Limb (tissue), 2 donors: ENCODE data around the gene PDLIM7.
"Not testable (repeated sequence)": the region's sequence is repeated elsewhere in the genome, so short reads cannot be mapped to it uniquely, and the experiment has no call there.

Source experiments
- DNase-seq, 2 donors: peaks; one replicate each; pipeline ENCODE4 v3.0.0-alpha.2; 2016; ENCODE audit errors: extremely low spot score in 2 of 2

The PDLIM7 gene, protein sequence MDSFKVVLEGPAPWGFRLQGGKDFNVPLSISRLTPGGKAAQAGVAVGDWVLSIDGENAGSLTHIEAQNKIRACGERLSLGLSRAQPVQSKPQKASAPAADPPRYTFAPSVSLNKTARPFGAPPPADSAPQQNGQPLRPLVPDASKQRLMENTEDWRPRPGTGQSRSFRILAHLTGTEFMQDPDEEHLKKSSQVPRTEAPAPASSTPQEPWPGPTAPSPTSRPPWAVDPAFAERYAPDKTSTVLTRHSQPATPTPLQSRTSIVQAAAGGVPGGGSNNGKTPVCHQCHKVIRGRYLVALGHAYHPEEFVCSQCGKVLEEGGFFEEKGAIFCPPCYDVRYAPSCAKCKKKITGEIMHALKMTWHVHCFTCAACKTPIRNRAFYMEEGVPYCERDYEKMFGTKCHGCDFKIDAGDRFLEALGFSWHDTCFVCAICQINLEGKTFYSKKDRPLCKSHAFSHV

DNA sequence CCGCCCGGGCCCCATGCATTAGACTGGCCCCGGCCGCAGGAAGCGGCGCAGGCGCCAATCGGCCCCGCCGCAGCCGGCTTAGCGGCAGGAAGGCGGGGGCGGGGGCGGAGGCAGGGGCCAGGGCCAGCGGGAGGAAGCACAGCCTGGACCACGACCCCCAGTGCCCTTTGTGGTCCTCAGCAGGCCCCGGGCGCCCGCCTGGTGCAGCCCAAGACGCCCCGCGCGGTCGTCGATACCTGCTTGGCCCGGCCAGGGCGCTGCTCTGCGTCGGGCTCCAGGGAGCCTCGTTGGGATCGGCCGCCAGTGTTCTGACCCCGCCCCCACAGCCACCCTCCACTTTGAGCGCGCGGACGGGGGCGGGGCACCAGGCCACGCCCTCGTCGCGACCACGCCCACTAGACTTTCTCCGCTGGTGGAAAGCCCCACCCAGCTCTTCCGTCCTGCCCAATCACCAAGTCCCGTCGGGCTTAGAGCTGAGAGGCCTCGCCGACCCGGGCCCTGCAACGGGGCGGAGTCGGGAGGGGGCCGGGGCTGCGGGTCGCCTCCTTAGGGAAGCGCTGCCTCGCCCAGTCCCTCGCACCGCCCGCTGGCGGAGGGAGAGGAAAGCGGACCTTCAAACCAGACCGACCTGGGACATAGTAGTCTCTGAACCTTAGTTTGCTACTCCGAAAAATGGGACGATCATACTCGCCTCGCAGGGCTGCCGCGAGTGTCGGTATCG is at the start of gene PDLIM7:
Gene PDLIM7 (minus strand): TSS at position 313 of the 721 bp plus-strand sequence. CDS start 1,092 bp downstream, outside the sequence.
- DNase-seq = peak; percentile 97 to 98

DNA sequence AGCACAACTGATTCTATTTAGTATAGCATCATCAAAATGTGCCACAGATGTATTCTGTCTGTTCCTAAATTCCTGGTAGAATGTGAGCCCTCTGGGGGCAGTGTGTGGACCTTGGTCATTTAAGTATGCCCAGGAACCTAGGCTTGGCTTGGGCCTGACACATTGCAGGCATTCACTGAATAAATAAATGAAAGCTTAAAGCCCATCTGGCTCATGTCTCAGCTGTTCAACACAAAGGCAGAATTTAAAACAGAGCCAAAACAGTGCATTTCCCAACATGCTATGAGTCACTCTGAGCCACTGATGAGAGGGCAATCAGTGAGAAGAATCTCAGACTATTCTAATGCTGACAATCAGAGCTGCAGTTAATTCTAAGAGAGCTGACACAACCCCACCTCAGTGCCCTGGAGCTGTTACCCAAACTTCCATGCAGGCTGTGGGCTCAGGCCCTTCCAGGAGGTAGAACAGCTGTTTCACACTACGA is 48.9 kb upstream of the PDLIM7 start:
- DNase-seq = no peak

DNA sequence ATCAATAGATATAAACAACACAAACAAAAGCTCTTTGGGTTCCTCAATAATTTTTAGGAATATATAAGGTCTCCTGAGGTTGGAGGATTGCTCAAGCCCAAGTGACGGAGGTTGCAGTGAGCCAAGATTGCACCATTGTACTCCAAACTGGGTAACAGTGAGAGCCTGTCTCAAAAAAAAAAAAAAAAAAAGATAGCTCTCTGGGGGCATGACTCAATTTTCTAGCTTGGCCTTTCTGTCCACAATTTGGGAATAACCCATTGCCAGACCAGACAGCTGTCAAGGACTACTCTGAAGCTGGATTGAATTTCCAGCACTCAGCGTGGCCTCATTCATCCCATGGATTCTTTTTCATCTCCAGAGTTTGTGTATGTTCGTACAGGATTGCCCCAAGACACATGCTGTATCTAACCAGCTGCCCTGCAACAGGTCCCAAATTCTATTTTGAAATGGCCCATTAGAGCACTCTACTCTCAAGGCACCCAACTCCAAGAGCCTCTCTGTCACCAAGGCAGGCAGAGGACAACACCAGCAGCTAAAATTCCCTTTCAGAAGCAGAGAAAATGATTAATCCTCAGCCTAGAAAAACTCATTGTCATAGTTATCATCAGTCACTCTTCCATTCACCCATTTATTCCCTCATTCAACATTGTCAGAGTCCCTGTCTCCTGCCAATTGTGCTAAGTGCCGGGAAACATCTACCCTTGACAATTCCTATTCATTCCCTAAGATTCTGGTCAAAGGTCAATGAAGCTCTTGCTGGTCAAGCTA is 48.3 kb upstream of the PDLIM7 start:
- DNase-seq = peak in 1 of 2 donors; percentile 40

DNA sequence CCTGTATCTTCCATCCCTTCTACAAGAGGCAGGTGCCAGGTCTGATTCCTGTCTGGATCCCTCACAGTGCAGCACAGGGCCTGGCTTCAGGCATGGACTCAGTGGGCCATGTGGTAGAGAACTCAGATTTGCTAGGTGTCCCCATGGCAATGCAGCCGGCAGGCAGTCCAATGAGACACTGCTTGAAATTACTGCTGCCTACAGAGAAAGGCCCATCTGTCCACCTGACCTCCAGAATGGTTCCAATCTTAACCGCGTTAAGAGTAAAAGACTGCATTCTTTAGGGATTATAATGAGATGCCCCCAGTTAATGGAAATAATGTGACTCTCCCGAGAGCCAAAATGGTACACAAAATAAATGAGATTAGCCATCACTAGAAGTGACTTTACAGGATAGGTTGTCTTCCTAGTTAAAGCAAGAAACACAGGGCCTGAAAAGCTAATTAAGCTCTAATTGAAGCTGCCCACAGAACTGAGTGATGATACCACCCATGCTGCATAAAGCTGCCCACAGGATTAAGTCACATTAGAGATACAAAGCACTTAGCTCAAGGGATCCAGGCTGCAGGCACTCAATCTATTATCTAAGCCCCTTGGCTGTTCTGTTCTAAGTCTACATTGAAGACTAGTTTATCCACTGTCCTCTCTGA is 45.5 kb upstream of the PDLIM7 start:
- no peak for DNase-seq

DNA sequence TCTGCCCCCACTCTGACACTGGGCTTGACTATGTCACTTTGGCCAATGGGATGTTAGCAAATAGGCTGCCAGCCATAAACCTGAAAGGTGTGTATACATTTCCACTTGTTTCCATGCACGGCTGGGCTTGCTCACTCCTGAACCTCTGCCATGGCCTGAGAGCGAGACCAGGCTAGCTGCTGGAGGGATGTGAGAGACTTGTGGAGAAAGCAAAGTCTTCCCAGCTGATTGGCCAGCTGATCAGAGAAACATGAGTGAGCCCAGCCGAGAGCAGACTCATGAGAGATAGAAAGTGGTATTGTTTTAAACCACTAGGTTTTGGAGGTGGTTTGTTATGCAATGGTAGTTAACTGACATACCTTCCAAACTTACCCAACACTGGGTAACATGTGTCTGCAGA is 43.0 kb upstream of the PDLIM7 start:
- no peak for DNase-seq

DNA sequence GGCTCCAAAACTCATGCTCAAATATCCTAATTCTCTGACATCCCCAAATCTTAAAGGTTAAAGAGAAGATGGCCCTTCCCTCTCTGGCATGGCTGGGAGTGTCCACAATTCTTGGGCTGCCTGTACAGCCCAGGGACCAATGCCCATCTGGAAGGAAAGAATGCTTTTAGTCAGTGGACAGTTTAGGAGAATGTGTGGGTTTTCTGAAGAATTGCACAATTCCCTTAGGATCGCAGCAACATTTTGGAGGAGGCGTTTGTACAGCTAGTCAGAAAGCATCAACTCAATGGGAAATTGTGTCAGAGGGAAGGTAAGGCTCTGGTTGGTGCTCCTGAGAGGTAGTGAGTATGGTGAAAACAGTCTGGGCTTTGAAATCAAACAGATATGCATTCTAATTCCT is 42.0 kb upstream of the PDLIM7 start:
- DNase-seq = no peak

DNA sequence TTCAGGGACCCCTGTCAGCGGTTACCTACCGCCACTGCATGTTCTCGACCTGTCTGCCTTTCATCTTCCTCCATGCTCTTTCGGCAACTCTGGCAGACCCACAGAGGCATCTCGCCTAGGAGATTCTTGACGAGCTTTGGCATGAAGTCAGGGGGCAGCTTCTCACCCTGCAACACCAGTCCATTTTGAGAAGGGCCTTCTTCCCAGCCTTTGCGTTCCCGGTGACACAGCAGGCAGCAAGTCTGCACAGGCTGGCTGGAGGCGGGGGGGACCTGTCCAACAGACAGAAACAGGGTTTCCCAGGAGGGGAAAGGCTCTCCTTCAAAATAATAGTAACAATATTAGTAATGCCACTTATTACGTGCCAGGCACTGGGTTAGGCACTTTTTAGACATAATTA is 41.5 kb upstream of the PDLIM7 start:
- no peak for DNase-seq

DNA sequence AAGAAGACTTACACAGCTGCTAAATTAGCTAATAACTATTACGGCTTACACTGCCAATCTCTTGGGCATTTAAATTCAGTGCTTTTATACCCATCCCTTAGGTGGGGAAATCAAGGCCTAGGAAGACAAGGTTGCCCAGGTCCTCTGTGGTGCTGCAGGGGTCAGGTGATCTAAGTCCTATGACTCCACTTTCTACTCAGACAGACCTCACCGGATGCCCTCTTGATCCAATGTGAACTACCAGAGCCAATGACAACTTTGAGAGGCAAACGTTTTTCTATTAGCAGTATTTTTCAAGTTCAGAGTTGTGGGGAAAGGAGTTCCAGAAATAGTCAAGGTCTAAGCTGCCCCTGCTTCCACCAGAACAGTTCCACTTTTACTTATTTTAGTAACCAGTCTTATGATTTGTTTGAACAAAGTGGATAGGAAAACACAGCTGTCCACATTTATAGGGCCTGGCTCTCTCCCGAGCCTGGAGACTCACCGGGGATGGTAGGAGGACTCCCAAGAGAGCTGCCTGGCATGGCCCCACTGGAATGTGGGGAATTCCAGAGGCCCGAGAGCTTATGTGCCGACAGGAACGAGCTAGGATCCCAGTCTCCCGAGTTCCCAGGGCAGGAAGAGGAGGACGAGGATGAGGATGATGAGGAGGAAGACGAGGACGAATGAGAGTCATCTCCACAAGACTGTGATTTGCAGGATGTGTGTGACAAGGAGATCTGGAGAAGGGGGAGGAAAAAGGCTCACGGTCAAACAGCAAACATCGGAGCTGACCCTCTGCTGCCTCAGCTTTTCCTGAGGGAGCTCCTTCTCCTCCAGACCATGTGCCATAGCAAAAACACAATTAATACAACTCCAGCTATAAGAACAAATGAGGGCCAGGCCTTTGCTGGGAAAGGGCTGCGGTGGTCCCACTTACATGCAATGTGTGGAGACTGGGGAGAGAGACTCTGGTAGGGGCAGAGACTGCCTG is 40.3 kb upstream of the PDLIM7 start:
- DNase-seq = no peak

DNA sequence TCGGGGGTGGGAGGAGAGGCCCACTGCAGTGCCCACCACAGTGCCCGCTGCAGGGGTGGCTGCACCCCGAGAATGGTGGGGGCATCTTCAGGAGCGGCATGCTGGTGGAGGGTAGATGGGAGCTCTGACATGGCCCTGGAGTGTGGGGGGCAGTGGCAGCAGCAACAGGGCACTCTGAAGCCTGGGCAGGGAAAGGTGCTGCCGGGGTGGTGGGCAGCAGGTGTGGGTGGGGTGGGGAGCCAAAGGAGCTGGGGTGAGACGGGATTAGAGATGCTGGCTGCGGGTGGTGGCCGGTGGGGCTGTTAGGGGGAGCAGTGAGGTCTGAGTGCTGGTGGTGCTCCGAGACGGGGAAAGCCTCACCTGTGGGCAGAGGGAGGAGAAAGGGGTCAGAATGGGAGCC is 39.0 kb upstream of the PDLIM7 start:
- no peak for DNase-seq

DNA sequence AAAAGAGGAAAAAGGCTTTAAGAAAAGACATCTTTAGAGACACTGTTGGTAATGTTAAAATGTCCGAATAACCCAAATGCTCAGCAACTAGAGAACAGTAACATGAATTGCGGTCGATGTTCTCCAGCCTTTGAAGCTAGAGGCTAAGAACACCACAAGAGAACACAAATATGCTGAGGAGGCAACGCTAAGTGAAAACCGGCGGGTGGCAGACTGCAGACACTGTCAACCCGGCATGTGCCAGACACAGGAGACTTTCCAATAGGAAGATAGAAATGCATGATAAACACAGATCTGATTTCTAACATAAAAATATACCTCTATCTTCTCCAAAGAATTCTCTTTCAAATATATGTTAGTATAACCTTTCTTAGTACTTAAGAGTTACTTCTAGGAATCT is 37.7 kb upstream of the PDLIM7 start:
- DNase-seq = no peak

DNA sequence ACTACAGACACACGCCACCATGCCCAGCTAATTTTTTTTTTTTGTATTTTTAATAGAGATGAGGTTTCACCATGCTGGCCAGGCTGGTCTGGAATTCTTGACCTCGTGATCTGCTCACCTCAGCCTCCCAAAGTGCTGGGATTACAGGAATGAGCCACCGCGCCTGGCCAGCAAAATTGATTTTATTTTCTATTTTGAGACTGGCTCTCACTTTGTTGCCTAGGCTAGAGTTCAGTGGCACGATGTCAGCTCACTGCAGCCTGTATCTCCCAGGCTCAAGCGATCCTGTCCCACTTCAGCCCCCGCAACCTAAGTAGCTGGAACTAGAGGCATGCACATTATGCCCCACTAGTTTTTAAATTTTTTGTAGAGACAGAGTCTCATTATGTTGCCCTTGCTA is 37.0 kb upstream of the PDLIM7 start:
- not testable (repeated sequence) for DNase-seq

DNA sequence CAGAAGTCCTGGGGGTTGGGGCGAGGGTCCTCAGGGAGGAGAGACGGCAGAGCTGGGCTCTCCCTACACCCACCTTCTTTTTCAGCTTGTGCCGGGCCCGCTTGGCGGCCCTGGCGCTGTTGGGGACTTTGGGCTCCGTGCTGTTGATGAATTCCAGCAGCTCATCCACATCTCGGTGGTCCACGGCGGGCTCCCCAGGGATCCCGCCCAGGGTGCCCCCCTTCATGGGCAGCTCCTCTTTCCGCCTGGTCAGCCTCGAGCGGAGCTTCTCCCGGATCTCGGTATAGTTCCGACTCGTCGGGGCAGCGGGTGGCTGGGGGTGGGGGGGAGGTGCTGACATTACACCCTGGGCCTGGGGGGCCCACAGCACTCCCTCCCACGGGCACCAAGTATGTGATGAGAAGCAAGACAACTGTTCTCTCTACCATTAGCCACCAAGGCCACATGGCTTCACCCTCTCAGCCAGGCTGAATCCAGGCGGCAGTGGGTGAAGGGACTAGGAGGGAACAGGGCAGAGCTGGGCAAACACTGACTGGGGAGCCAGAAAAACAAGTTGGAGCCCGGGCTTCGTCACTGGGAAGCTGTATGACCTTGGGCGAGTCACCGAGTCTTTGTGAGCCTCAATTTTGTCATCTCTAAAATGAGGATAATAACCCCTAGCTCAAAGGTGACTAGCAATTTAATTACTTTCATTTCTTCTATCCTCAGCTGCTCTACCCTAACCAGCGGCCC is 34.0 kb upstream of the PDLIM7 start:
- no peak for DNase-seq

DNA sequence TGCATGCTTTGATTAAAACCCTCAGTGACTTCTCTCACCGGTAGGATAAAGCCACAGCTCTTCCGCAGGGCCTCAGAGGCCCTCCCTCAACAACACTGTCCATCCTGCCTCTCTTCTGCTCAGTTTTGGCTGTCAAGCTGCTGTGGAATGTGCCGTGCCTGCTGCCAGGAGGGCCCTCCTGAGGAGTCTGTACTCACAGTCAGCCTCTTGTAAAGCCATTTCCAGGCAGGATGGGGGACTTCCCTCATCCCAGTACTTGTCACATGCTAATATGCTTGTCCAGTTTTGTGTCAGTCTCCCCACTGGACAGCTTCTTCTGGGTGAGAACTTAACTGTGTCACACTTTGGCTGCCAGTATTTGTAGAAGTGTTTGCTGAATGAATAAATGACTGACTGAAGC is 33.2 kb upstream of the PDLIM7 start:
- DNase-seq = no peak

DNA sequence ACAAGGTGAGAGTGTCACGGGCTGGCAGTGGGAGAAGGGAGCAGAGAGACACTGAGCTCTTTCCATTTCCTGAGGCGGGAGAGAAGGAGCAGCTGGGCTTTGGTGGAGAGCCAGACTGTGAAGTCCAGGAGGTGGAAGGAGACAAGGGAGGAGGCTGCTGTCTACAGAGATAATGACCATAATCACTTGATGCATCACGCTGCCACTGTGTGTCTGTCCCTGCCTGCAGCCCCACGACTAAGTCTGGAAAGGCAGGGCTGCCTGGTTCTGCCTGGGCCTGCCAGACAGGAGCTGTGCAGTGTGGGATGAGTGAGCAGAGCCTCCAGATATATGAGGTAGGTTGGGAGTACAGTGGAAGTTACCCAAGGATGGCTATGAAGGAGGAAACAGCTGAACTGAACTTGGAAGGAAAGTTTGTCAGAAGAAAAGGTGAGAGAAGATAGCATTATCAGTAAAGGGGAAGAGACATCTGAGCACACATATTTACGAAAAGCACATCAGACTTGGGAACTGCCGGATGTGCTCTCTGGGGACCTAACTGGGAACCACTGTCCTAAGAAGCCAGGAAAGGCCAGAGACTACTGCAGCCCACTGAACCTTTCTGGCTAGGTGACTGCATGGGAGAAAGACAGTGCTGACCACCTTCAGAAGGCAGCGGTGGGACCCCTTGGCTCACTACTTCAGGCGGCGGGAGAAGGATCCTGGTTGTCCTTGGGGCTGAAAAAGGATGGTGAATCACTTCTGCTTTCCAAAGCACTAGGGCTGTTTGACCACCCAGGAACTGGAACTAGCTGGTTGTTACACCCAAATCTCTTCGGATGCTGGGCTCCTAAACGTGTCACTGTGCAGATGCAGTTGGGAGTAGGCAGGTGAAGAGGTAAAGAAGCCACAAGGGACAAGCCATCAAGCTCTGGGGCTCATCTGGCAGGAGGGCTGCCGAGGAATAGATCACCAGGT is 32.1 kb upstream of the PDLIM7 start:
- no peak for DNase-seq

DNA sequence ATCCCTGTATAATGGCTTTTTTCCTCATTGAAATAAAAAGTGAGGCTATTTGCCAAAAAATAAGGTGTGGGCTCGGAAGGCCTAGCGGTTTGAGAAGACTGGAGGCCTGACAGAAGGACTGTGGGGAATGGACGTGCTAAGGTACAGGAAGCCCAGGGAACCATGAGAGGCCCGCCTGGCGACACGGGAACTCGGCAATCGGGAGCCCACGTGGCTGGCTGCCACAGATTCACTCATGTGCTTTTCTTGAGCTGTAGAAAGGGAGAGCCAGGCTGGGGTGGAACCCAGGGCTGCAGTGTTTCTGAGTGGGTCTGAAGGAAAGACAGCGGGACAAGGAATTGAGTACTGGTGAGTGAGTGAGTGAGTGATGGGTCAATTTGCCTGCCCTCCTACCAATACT is 31.2 kb upstream of the PDLIM7 start:
- no peak for DNase-seq

DNA sequence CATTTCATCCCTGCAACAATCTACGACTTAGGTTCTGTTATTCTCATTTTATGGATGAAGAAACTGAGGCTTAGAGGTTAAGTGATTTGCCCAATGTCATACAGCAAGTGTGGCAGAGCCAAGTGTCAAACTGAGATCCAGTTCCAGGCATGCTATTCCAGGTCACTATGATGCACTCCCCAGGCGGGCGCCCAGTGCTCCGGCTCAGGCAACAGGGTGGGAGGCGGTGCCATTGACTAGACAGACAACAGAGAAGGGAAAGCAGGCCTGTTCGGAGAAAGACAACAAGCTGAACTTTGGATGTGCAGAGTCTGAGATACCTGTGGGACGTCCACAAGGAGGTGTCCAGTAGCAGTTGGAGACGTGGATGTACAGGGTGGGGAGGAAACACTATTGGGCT is 30.2 kb upstream of the PDLIM7 start:
- DNase-seq = no peak

DNA sequence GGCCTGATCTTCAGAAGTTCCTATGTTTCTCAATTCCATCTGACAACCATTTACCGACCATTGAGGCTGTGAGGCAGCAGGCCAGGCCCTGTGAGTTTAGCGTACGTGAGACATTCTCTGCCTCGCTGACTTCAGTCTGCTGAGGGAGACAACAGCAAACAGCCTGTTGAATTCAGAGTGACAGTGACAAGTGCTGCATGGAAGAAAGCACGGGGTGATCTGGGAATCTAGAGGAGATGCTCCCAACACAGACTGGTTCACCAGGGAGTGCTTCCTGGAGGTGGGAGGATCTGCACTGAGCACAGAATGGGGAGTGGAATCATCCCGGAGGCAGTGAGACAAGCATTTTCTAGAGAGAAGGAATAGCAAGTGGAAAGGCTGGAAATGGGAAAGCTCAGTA is 29.4 kb upstream of the PDLIM7 start:
- no peak for DNase-seq

DNA sequence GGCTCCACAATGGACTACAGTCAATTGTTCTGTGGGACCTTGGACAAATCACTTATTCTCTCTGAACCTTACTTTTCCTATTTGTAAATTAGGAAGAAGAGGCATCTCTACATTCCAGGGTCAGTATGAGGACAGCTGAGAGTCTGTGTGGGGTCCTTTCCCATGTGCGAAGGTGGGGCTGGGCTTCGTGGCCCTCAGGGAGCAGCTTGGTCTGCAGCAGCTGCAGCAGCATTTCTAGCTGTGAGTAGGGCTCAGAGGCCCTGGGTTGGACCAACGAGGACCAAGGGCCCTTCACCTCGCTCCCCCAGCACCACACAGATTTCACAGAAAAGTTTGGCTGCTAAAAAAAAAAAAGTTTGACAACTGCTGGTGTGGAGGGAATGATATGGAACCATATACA is 28.8 kb upstream of the PDLIM7 start:
- no peak for DNase-seq
